CD8-positive, alpha-beta memory T cell (primary cell): Measurements from ENCODE around the gene PHYHD1. TPM values are rescaled to one million over a fixed set of nuclear protein-coding genes. Genes with fewer than 3 reads are reported as not detected.

Experiments
- CTCF ChIA-PET: fragments of 350-600 bp; sonication (Branson Sonifier 250); formaldehyde crosslinking; loops from one replicate; lab custom pipeline; 2021; ENCODE audit warnings: antibody characterized with exemption; lab: Charles Lee
- POLR2A ChIA-PET: fragments of 350-600 bp; sonication (Branson Sonifier 250); formaldehyde crosslinking; loops from one replicate; lab custom pipeline; 2021; ENCODE audit warnings: antibody characterized with exemption; lab: Charles Lee
- DNase-seq, 5 donors: peaks; one replicate each; pipeline versions ENCODE4 v3.0.0 to v3.0.0-alpha.2; 2020 to 2022; ENCODE audit warnings: mixed read lengths in 1 of 5
- H3K27ac ChIP-seq: one replicate; pipeline ENCODE4 v1.7.0; 2013; ENCODE audit warnings: low read depth, mild to moderate bottlenecking, low read length, moderate library complexity
- H3K27me3 ChIP-seq: 2 replicates; pipeline ENCODE4 v1.7.0; 2013; ENCODE audit warnings: low read length, mild to moderate bottlenecking; ENCODE audit not compliant: insufficient read depth, poor library complexity, severe bottlenecking
- H3K36me3 ChIP-seq: 2 replicates; pipeline ENCODE4 v1.7.0; 2013; ENCODE audit warnings: mild to moderate bottlenecking, low read length, moderate library complexity; ENCODE audit not compliant: insufficient read depth
- H3K4me1 ChIP-seq: 2 replicates; pipeline ENCODE4 v1.7.0; 2013; ENCODE audit warnings: mild to moderate bottlenecking, low read length, moderate library complexity; ENCODE audit not compliant: insufficient read depth
- H3K4me3 ChIP-seq: 2 replicates; pipeline ENCODE4 v1.7.0; 2013; ENCODE audit warnings: mild to moderate bottlenecking, low read length
- H3K9me3 ChIP-seq: 2 replicates; pipeline ENCODE4 v1.7.0; 2013; ENCODE audit warnings: mild to moderate bottlenecking, low read length
- H3K27ac Mint-ChIP-seq, 8 donors: one replicate each; pipeline ENCODE4 v1.8.0; 2020 to 2021; ENCODE audit warnings: mixed read lengths in 8 of 8, mild to moderate bottlenecking in 6 of 8, inconsistent platforms in 3 of 8, moderate library complexity in 3 of 8
- H3K27me3 Mint-ChIP-seq, 2 donors: one replicate each; pipeline ENCODE4 v1.8.0; 2020 to 2021; ENCODE audit warnings: mixed read lengths in 2 of 2, mild to moderate bottlenecking in 1 of 2, moderate library complexity in 1 of 2
- H3K36me3 Mint-ChIP-seq, 3 donors: one replicate each; pipeline ENCODE4 v1.8.0; 2020 to 2021; ENCODE audit warnings: mixed read lengths in 3 of 3, inconsistent platforms in 1 of 3, mild to moderate bottlenecking in 1 of 3
- H3K4me1 Mint-ChIP-seq, 3 donors: one replicate each; pipeline ENCODE4 v1.8.0; 2020 to 2021; ENCODE audit warnings: mixed read lengths in 3 of 3, inconsistent platforms in 1 of 3, mild to moderate bottlenecking in 1 of 3
- H3K4me3 Mint-ChIP-seq, 7 donors: one replicate each; pipeline ENCODE4 v1.8.0; 2020 to 2021; ENCODE audit warnings: mixed read lengths in 7 of 7, mild to moderate bottlenecking in 6 of 7, moderate library complexity in 4 of 7, inconsistent platforms in 2 of 7
- H3K9me3 Mint-ChIP-seq, 5 donors: one replicate each; pipeline ENCODE4 v1.8.0; 2020 to 2022; ENCODE audit warnings: mixed read lengths in 5 of 5, mild to moderate bottlenecking in 3 of 5, moderate library complexity in 2 of 5, inconsistent platforms in 1 of 5
- polyA plus RNA-seq: library from polyadenylated mRNA; unstranded; fragments of 300-500 nt; fragmentation: Illumina TruSeq; gene quantifications from one replicate; pipeline ENCODE4 v1.2.3, GENCODE V29; 2021
- total RNA-seq, 2 experiments: library from RNA; stranded (reverse); gene quantifications; one replicate each; pipeline ENCODE4 v1.2.3, GENCODE V29; 2021

The PHYHD1 gene
- total and polyA plus RNA-seq, 3 experiments from 2014 or later: 0.20 to 0.64 TPM; not detected in 1

DNA sequence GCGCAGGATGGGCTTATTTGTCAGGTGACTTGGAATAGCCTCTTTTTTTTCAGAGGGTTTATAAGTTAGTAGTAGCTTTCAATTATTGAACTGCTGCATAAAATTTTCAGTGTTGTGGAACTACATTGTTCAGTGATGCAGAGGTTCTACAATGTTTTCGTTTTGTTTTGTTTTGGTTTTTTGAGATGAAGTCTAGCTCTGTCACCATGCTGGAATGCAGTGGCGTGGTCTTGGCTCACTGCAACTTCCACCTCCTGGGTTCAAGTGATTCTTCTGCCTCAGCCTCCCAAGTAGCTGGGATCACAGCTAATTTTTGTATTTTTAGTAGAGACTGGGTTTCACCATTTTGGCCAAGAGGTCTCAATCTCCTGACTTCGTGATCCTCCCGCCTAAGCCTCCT, 48.7 kb downstream of the PHYHD1 start:
- Histone ChIP-seq H3K27ac (no peak overlapping the region), H3K9me3 (no peaks in the 10 kb centered on the region), H3K36me3 (peaks cover 42% of the 10 kb centered on the region), H3K27me3 (no peaks in the 10 kb centered on the region), H3K4me3 (no peak overlapping the region), H3K4me1 (no peaks in the 10 kb centered on the region)
- H3K27ac Mint-ChIP-seq: no peak overlapping the region
- CTCF ChIA-PET: no interaction called here
- peaks cover 0 to 65% (median 28%) of the 10 kb centered on the region in 3 donors for H3K36me3 Mint-ChIP-seq
- no peaks in the 10 kb centered on the region for H3K9me3 Mint-ChIP-seq
- POLR2A ChIA-PET: no interaction called here
- H3K4me1 Mint-ChIP-seq: peaks cover 0 to 3% (median 0%) of the 10 kb centered on the region in 3 donors
- H3K27me3 Mint-ChIP-seq: no peaks in the 10 kb centered on the region
- DNase-seq: no peak
- H3K4me3 Mint-ChIP-seq: no peak overlapping the region

DNA sequence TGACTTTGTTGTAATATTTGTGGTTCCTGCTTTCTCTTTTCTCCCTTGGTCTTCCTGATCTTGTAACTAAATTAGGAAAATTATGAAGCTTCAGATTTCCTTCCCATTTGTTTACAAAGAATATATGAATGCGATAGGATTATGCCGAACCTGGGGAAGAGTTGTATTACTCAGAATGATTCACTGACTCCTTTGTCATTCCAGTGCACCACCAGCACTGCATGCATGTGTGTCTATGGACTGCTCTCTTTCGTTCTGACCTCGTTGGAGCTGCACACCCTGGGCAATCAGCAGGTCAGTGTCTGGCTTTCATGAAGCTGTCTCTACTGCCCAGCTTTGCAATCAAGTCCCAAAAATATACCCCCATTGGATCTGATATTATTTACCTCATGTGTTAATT, 52.2 kb downstream of the PHYHD1 start:
- H3K9me3 Mint-ChIP-seq: no peaks in the 10 kb centered on the region
- no peaks in the 10 kb centered on the region for H3K27me3 Mint-ChIP-seq
- Histone ChIP-seq H3K27ac (no peak overlapping the region), H3K36me3 (peaks cover 63% of the 10 kb centered on the region), H3K4me3 (no peak overlapping the region), H3K9me3 (no peaks in the 10 kb centered on the region), H3K27me3 (no peaks in the 10 kb centered on the region), H3K4me1 (no peaks in the 10 kb centered on the region)
- H3K27ac Mint-ChIP-seq: peak overlapping the region in 1 of 8 donors; percentile 81
- DNase-seq: no peak
- H3K4me3 Mint-ChIP-seq: no peak overlapping the region
- ChIA-PET CTCF (interaction anchor here (1.3 kb wide), 1 partner anchor 17 kb away, joined by 3 read pairs; no protein-coding TSS in a partner anchor), POLR2A (no interaction called here)
- no peaks in the 10 kb centered on the region for H3K4me1 Mint-ChIP-seq
- peaks cover 0 to 82% (median 29%) of the 10 kb centered on the region in 3 donors for H3K36me3 Mint-ChIP-seq

DNA sequence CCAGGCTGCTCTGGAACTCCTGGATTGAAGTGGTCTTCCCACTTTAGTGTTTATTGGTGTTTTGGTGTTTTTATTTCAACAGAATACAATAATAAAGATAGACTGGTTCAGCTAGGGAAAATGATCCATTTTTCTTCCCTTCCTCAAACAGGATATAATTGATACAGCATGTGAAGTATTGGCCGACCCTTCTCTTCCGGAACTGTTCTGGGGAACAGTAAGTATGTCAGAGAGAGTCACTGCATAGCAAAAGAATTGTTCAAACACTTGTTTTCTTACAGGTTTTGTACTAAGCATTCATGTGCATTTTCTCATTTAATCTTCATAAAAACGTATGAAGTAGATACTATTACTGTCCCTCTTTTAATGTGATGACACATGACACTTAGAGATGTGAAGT, 58.3 kb downstream of the PHYHD1 start:
- H3K36me3 Mint-ChIP-seq: peaks cover 12 to 88% (median 29%) of the 10 kb centered on the region in 3 donors
- H3K4me3 Mint-ChIP-seq: no peak overlapping the region
- no peak overlapping the region for H3K27ac Mint-ChIP-seq
- no peak overlapping the region for H3K4me3 ChIP-seq
- no peak for DNase-seq
- H3K36me3 ChIP-seq: peaks cover 64% of the 10 kb centered on the region
- no peaks in the 10 kb centered on the region for H3K4me1 ChIP-seq
- H3K27me3 Mint-ChIP-seq: no peaks in the 10 kb centered on the region
- H3K9me3 ChIP-seq: no peaks in the 10 kb centered on the region
- H3K27me3 ChIP-seq: no peaks in the 10 kb centered on the region
- H3K4me1 Mint-ChIP-seq: no peaks in the 10 kb centered on the region
- H3K27ac ChIP-seq: no peak overlapping the region
- ChIA-PET POLR2A (no interaction called here), CTCF (no interaction called here)
- no peaks in the 10 kb centered on the region for H3K9me3 Mint-ChIP-seq

DNA sequence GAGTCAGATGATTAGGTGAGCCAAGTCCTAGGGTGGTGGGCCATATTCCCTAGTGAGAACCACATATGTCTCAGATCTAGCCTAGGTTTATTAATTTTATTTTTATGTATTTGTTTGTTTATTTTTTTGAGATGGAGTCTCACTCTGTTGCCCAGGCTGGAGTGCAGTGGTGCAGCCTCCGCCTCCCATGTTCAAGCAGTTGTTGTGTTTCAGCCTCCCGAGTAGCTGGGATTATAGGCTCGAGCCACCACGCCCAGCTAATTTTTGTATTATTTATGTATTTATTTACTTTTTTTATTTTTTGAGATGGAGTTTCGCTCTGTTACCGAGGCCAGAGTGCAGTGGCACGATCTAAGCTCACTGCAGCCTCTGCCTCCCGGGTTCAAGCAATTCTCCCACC, 62.8 kb downstream of the PHYHD1 start:
- H3K27me3 ChIP-seq: no peaks in the 10 kb centered on the region
- H3K9me3 Mint-ChIP-seq: no peaks in the 10 kb centered on the region
- H3K4me1 Mint-ChIP-seq: no peaks in the 10 kb centered on the region
- POLR2A ChIA-PET: no interaction called here
- H3K27ac ChIP-seq: no peak overlapping the region
- CTCF ChIA-PET: interaction anchor here (0.7 kb wide), 1 partner anchor 89 kb away, joined by 3 read pairs; no protein-coding TSS in a partner anchor
- peaks cover 73% of the 10 kb centered on the region for H3K36me3 ChIP-seq
- H3K27me3 Mint-ChIP-seq: no peaks in the 10 kb centered on the region
- H3K27ac Mint-ChIP-seq: peak overlapping the region in 1 of 8 donors; percentile 75
- H3K4me1 ChIP-seq: no peaks in the 10 kb centered on the region
- DNase-seq: no peak
- H3K36me3 Mint-ChIP-seq: peaks cover 17 to 95% (median 35%) of the 10 kb centered on the region in 3 donors
- H3K4me3 ChIP-seq: no peak overlapping the region
- no peak overlapping the region for H3K4me3 Mint-ChIP-seq
- no peaks in the 10 kb centered on the region for H3K9me3 ChIP-seq

DNA sequence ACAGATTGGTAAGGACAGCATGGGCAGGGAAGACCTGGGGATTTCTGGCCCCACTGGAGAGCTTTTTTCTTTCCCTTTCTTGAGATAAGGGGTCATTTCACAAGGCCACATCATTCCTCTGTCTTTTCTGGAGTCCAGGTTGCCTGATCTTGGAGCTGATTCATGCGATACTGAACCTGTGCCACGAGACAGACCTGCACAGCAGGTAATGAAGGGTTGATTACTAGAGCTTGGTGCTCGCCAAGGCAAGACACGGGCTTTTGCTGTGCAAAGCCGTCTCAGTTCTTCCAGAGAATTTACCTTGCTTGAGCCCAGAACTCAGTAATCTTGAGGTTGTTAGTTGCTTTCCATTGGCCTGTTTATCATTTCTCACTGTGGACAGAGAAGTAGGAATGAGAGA, 65.9 kb downstream of the PHYHD1 start:
- no peaks in the 10 kb centered on the region for H3K27me3 Mint-ChIP-seq
- peaks cover 6 to 83% (median 25%) of the 10 kb centered on the region in 3 donors for H3K36me3 Mint-ChIP-seq
- Histone ChIP-seq H3K4me3 (no peak overlapping the region), H3K27ac (no peak overlapping the region), H3K27me3 (no peaks in the 10 kb centered on the region), H3K4me1 (no peaks in the 10 kb centered on the region), H3K36me3 (peaks cover 48% of the 10 kb centered on the region), H3K9me3 (no peaks in the 10 kb centered on the region)
- ChIA-PET CTCF (interaction anchor here (0.5 kb wide), 1 partner anchor 19 kb away, joined by 3 read pairs; no protein-coding TSS in a partner anchor), POLR2A (interaction anchor here (0.6 kb wide), 1 partner anchor 34 kb away, joined by 4 read pairs; no protein-coding TSS in a partner anchor)
- no peaks in the 10 kb centered on the region for H3K9me3 Mint-ChIP-seq
- H3K27ac Mint-ChIP-seq: peak overlapping the region in 2 of 8 donors; percentile 13 to 69
- no peaks in the 10 kb centered on the region for H3K4me1 Mint-ChIP-seq
- no peak overlapping the region for H3K4me3 Mint-ChIP-seq
- DNase-seq: no peak

DNA sequence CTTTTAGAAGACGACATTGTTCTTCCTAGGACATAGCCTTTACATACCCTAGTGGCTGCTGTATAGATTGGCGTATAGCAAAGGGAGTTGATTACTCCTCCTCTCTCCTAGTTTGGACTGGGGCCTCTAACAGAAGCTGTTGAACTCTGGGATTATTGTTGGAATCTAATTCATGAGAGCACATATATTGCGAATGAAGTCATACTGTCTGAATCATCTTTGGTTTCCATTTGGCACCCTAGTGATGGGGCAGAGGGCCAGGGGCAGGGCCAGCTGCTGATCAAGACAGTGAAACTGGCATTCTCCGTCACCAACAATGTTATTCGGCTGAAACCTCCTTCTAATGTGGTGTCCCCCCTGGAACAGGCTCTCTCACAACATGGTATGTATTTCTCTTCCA, 67.0 kb downstream of the PHYHD1 start:
- Mint-ChIP-seq H3K27ac (no peak overlapping the region), H3K36me3 (peaks cover 6 to 80% (median 25%) of the 10 kb centered on the region in 3 donors), H3K27me3 (no peaks in the 10 kb centered on the region)

More for the DNA sequence above, 67.0 kb downstream of the PHYHD1 start:
- H3K4me3 Mint-ChIP-seq: no peak overlapping the region
- no peaks in the 10 kb centered on the region for H3K9me3 Mint-ChIP-seq
- no peak for DNase-seq
- ChIA-PET CTCF (no interaction called here), POLR2A (no interaction called here)
- no peak overlapping the region for H3K27ac ChIP-seq
- no peak overlapping the region for H3K4me3 ChIP-seq
- no peaks in the 10 kb centered on the region for H3K27me3 ChIP-seq
- peaks cover 46% of the 10 kb centered on the region for H3K36me3 ChIP-seq
- no peaks in the 10 kb centered on the region for H3K9me3 ChIP-seq
- H3K4me1 Mint-ChIP-seq: no peaks in the 10 kb centered on the region
- H3K4me1 ChIP-seq: no peaks in the 10 kb centered on the region

Other genes with a start within 250 kb of the PHYHD1 start
- 1,000 to 10,000 TPM in 1 of 2 experiments, 100 to 1,000 TPM in 1; 939 to 1,027 TPM for gene SET, start 231.8 kb upstream of the PHYHD1 start, total RNA-seq
- 229 TPM for gene SET, start 231.8 kb upstream of the PHYHD1 start, polyA plus RNA-seq
- gene PKN3, start 218.5 kb upstream of the PHYHD1 start, total RNA-seq: 1 to 10 TPM; 7.5 to 7.9 TPM
- gene PKN3, start 218.5 kb upstream of the PHYHD1 start, polyA plus RNA-seq: 1.4 TPM
- 10 to 100 TPM; 76.1 to 82.0 TPM for gene ZDHHC12, start 196.9 kb upstream of the PHYHD1 start, total RNA-seq
- gene ZDHHC12, start 196.9 kb upstream of the PHYHD1 start, polyA plus RNA-seq: 67.3 TPM
- gene ZER1, start 149.1 kb upstream of the PHYHD1 start, total RNA-seq: 10 to 100 TPM; 18.3 to 18.7 TPM
- gene ZER1, start 149.1 kb upstream of the PHYHD1 start, polyA plus RNA-seq: 46.2 TPM
- 10 to 100 TPM; 23.0 to 24.6 TPM for gene TBC1D13, start 133.7 kb upstream of the PHYHD1 start, total RNA-seq
- gene TBC1D13, start 133.7 kb upstream of the PHYHD1 start, polyA plus RNA-seq: 36.8 TPM
- gene ENDOG, start 102.5 kb upstream of the PHYHD1 start, total RNA-seq: 10 to 100 TPM; 22.3 to 23.3 TPM
- gene ENDOG, start 102.5 kb upstream of the PHYHD1 start, polyA plus RNA-seq: 29.6 TPM
- 100 to 1,000 TPM; 137 to 143 TPM for gene SPOUT1, start 91.2 kb upstream of the PHYHD1 start, total RNA-seq
- 77.3 TPM for gene SPOUT1, start 91.2 kb upstream of the PHYHD1 start, polyA plus RNA-seq
- 10 to 100 TPM in 1 of 2 experiments, 1 to 10 TPM in 1; 8.9 to 10.4 TPM for gene KYAT1, start 39.0 kb upstream of the PHYHD1 start, total RNA-seq
- gene KYAT1, start 39.0 kb upstream of the PHYHD1 start, polyA plus RNA-seq: 8.8 TPM
- 10 to 100 TPM; 27.3 to 27.6 TPM for gene LRRC8A, start 38.8 kb upstream of the PHYHD1 start, total RNA-seq
- gene LRRC8A, start 38.8 kb upstream of the PHYHD1 start, polyA plus RNA-seq: 42.7 TPM
- gene DOLK, start 26.6 kb downstream of the PHYHD1 start, total RNA-seq: 10 to 100 TPM; 15.3 to 17.1 TPM
- 6.8 TPM for gene DOLK, start 26.6 kb downstream of the PHYHD1 start, polyA plus RNA-seq
- gene NUP188, start 26.7 kb downstream of the PHYHD1 start, total RNA-seq: 100 to 1,000 TPM; 144 to 150 TPM
- 41.3 TPM for gene NUP188, start 26.7 kb downstream of the PHYHD1 start, polyA plus RNA-seq
- gene SH3GLB2, start 107.3 kb downstream of the PHYHD1 start, total RNA-seq: 10 to 100 TPM; 55.0 to 58.3 TPM
- 36.2 TPM for gene SH3GLB2, start 107.3 kb downstream of the PHYHD1 start, polyA plus RNA-seq
- 10 to 100 TPM; 35.5 to 38.8 TPM for gene MIGA2, start 115.6 kb downstream of the PHYHD1 start, total RNA-seq
- gene MIGA2, start 115.6 kb downstream of the PHYHD1 start, polyA plus RNA-seq: 13.0 TPM
- gene DOLPP1, start 160.1 kb downstream of the PHYHD1 start, total RNA-seq: 10 to 100 TPM; 27.8 to 30.2 TPM
- 15.3 TPM for gene DOLPP1, start 160.1 kb downstream of the PHYHD1 start, polyA plus RNA-seq
- 1 to 10 TPM; 9.8 to 10.0 TPM for gene CRAT, start 189.8 kb downstream of the PHYHD1 start, total RNA-seq
- gene CRAT, start 189.8 kb downstream of the PHYHD1 start, polyA plus RNA-seq: 20.1 TPM
- gene PTPA, start 190.4 kb downstream of the PHYHD1 start, total RNA-seq: 100 to 1,000 TPM; 107 to 116 TPM
- gene PTPA, start 190.4 kb downstream of the PHYHD1 start, polyA plus RNA-seq: 15.6 TPM